BE2C (cell line): ENCODE data around the gene MARCHF7.

Source experiments
- DNase-seq: peaks from one replicate; pipeline ENCODE4 v3.0.0-alpha.2; 2020
- H3K27me3 ChIP-seq: fragments of 250-450 bp; sonication (Bioruptor Pico); 2 replicates; pipeline ENCODE4 v1.5.1; 2020; ENCODE audit warnings: mild to moderate bottlenecking
- H3K36me3 ChIP-seq: fragments of 250-450 bp; sonication (Bioruptor Pico); 2 replicates; pipeline ENCODE4 v1.5.1; 2020; ENCODE audit warnings: mild to moderate bottlenecking
- H3K4me1 ChIP-seq: fragments of 250-450 bp; sonication (Bioruptor Pico); 2 replicates; pipeline ENCODE4 v1.5.1; 2020
- H3K4me3 ChIP-seq: 2 replicates; pipeline ENCODE4 v1.5.1; 2011; ENCODE audit warnings: low read depth, low read length
- H3K9me3 ChIP-seq: fragments of 250-450 bp; sonication (Bioruptor Pico); 2 replicates; pipeline ENCODE4 v1.5.1; 2020
- CTCF ChIP-seq: IDR thresholded peaks from 2 replicates; pipeline ENCODE4 v1.5.1; 2012; ENCODE audit warnings: mild to moderate bottlenecking, low read depth, low read length

Gene MARCHF7

GRCh38 chr2:159684796-159685195 lies 27.5 kb upstream of the MARCHF7 start:
- no peaks in the 10 kb centered on the region for H3K9me3 ChIP-seq
- no peak overlapping the region for H3K4me3 ChIP-seq
- no peak for DNase-seq
- no peaks in the 10 kb centered on the region for H3K4me1 ChIP-seq
- no peak for TF ChIP-seq CTCF
- H3K27me3 ChIP-seq = no peaks in the 10 kb centered on the region
- no peaks in the 10 kb centered on the region for H3K36me3 ChIP-seq

GRCh38 chr2:159694500-159695040 lies 17.7 kb upstream of the MARCHF7 start:
- Histone ChIP-seq H3K36me3 (no peaks in the 10 kb centered on the region), H3K4me1 (no peaks in the 10 kb centered on the region), H3K4me3 (no peak overlapping the region), H3K9me3 (no peaks in the 10 kb centered on the region), H3K27me3 (no peaks in the 10 kb centered on the region)
- DNase-seq = no peak
- no peak for TF ChIP-seq CTCF

DNA sequence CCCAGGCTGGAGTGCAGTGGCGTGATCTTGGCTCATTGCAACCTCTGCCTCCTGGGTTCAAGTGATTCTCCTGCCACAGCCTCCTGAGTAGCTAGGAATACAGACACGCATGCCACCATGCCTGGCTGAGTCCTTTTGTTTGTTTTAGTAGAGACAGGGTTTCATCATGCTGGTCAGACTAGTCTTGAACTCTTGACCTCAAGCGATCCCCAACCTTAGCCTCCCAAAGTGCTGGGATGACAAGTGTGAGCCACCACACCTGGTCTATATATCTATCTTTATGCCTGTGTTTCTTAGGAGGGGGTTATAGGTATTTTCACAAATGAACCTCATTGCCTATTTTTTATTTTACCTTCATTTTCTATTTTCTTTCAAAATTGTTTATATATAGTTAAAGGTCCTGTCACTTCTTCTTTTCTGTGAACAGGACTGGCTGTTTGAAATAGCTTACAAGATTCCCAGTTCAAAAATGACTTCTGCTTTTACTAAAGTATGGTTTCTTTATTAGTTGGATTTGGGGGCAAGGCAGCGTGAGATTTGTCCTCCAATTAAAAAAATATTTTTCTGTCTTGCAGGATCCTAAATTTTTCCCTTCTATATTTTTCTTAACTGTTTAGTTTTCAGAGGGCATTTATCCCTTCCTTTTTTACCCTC lies 16.4 kb upstream of the MARCHF7 start:
- H3K27me3 ChIP-seq = no peaks in the 10 kb centered on the region
- no peak for TF ChIP-seq CTCF
- no peak overlapping the region for H3K4me3 ChIP-seq
- H3K9me3 ChIP-seq = no peaks in the 10 kb centered on the region
- no peaks in the 10 kb centered on the region for H3K36me3 ChIP-seq
- DNase-seq = no peak
- no peaks in the 10 kb centered on the region for H3K4me1 ChIP-seq

- no peak for DNase-seq
- Histone ChIP-seq H3K4me1 (no peaks in the 10 kb centered on the region), H3K36me3 (no peaks in the 10 kb centered on the region), H3K4me3 (no peak overlapping the region), H3K27me3 (no peaks in the 10 kb centered on the region), H3K9me3 (no peaks in the 10 kb centered on the region)
- no peak for TF ChIP-seq CTCF
Measured at GRCh38 chr2:159703491-159703890, 8.8 kb upstream of the MARCHF7 start.

DNA sequence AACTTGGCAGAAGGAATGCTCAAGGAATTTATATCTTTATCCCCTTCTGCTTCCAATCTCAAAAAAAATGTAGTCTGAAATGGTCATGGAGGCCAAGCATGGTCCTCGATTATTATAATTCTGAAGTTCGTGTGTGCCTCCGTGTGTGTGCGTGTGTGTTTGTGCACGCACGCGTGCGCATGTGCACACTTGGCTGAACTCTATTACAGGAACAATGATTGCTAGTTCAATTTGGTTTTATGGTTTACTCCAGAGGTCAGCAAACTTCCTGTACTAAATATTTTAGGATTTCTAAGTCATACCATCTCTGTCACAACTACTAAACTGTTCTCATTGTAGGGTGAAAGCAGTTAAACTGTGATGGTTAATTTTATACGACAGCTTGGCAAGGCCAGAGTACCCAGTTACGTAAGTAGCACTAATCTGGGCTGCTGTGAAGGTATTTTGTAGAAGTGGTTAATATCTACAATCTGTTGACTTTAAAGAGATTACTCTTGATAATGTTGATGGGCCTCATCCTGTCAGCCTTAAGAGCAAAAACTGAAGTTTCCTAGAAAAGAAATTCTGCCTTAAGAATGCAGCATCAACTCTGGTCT lies 5.8 kb upstream of the MARCHF7 start:
- no peak overlapping the region for H3K4me3 ChIP-seq
- no peaks in the 10 kb centered on the region for H3K4me1 ChIP-seq
- no peaks in the 10 kb centered on the region for H3K36me3 ChIP-seq
- no peak for DNase-seq
- H3K9me3 ChIP-seq = no peaks in the 10 kb centered on the region
- no peak for TF ChIP-seq CTCF
- H3K27me3 ChIP-seq = no peaks in the 10 kb centered on the region

GRCh38 chr2:159708066-159708760 lies 4.1 kb upstream of the MARCHF7 start:
- Histone ChIP-seq H3K4me1 (no peaks in the 10 kb centered on the region), H3K9me3 (no peaks in the 10 kb centered on the region), H3K27me3 (no peaks in the 10 kb centered on the region), H3K4me3 (no peak overlapping the region), H3K36me3 (no peaks in the 10 kb centered on the region)
- TF ChIP-seq CTCF = no peak
- DNase-seq = no peak
